ENCODE measurements around the gene GHDC. TPM values are rescaled to one million over a fixed set of nuclear protein-coding genes. Genes with fewer than 3 reads are reported as not detected.

The GHDC gene
- total RNA-seq, 1 experiment from 2014 or later = 8.5 TPM

- Mint-ChIP-seq H3K9me3 (no peaks in the 10 kb centered on the region), H3K36me3 (ENCODE audit: insufficient read depth in 1 of 3, low read depth in 3 of 3) (peaks cover 5 to 43% (median 6%) of the 10 kb centered on the region in 3 experiments; a peak in 6 of 7 replicates), H3K4me1 (peaks cover 9 to 17% of the 10 kb centered on the region in 2 experiments; a peak in 3 of 4 replicates), H3K27ac (peak overlapping the region in 2 of 3 experiments; percentile 58 to 68; a peak in 3 of 7 replicates), H3K27me3 (ENCODE audit: low read depth) (no peaks in the 10 kb centered on the region), H3K4me3 (no peak overlapping the region)
- H3T11ph ChIP-seq (ENCODE audit: low read length) = no peak overlapping the region
- no peak overlapping the region for H2AK5ac ChIP-seq (ENCODE audit: insufficient read length, low read length)
- no peak overlapping the region for H3K14ac ChIP-seq (ENCODE audit: insufficient read depth, low read length)
- no peak overlapping the region for H4K5ac ChIP-seq (ENCODE audit: insufficient read length, low read depth, low read length)
- H3K9ac ChIP-seq (ENCODE audit: extremely low read depth, insufficient read length, low read length) = no peak overlapping the region
- no peak overlapping the region for H2BK5ac ChIP-seq (ENCODE audit: insufficient read length, low read length)
- H4K8ac ChIP-seq (replicated peaks; ENCODE audit: insufficient read length, low read depth, low read length) = no peak overlapping the region
- DNase-seq = no peak
- no peak overlapping the region for H3K56ac ChIP-seq (ENCODE audit: insufficient read length, low read depth, low read length)
- H4K91ac ChIP-seq (ENCODE audit: insufficient read length, low read depth, low read length) = no peak overlapping the region
- no peak for TF ChIP-seq CTCF (conservative IDR thresholded peaks at IDR 0.05)
- no peaks in the 10 kb centered on the region for H4K20me1 ChIP-seq (ENCODE audit: control insufficient read depth, insufficient read depth, insufficient read length)
- peaks cover 13% of the 10 kb centered on the region for H3K79me1 ChIP-seq (ENCODE audit: insufficient read depth, low read depth, low read length, poor library complexity, severe bottlenecking)
- no peaks in the 10 kb centered on the region for H3K4me1 ChIP-seq (ENCODE audit: insufficient read depth, low read length)
- peaks cover 5% of the 10 kb centered on the region for H3K23me2 ChIP-seq (ENCODE audit: insufficient read length, low read depth, low read length, poor library complexity, severe bottlenecking)
- H3K23ac ChIP-seq (ENCODE audit: insufficient read length, low read depth, low read length) = no peak overlapping the region
- no peak overlapping the region for H2BK120ac ChIP-seq (ENCODE audit: low read depth, low read length, poor library complexity, severe bottlenecking)
- H3K18ac ChIP-seq (ENCODE audit: insufficient read length, low read depth, low read length) = no peak overlapping the region
- H3K4ac ChIP-seq (ENCODE audit: low read depth, low read length) = no peak overlapping the region
- no peak overlapping the region for H2BK12ac ChIP-seq (ENCODE audit: insufficient read length, low read depth, low read length)
- no peaks in the 10 kb centered on the region for H3K27me3 ChIP-seq (ENCODE audit: insufficient read depth, low read length)
- H3K79me2 ChIP-seq (ENCODE audit: insufficient read depth, low read length) = peaks cover 4% of the 10 kb centered on the region; the same call in 1 of the 2 replicates
- H2BK15ac ChIP-seq (ENCODE audit: low read depth, low read length) = no peak overlapping the region; the same call in 1 of the 2 replicates
- no CpG with 5 or more reads among the region's 7 CpGs for WGBS (ENCODE audit: extremely low coverage, insufficient read length, low lambda C conversion rate)
- no peak overlapping the region for H3K27ac ChIP-seq (ENCODE audit: insufficient read length, low read depth, low read length)
- no peaks in the 10 kb centered on the region for H3K9me3 ChIP-seq (ENCODE audit: control insufficient read depth, low read depth, low read length)
- H3K4me2 ChIP-seq (ENCODE audit: insufficient read depth, insufficient read length, low read length) = no peak overlapping the region
- no peak overlapping the region for H2AFZ ChIP-seq (ENCODE audit: low read length)
- no peak overlapping the region for H2BK20ac ChIP-seq (ENCODE audit: low read depth, low read length, poor library complexity, severe bottlenecking)
Observed at GRCh38 chr17:42142371-42142896, 51.9 kb downstream of the GHDC start.
